Measurements from ENCODE around the gene GLOD5. TPM values are rescaled to one million over a fixed set of nuclear protein-coding genes. Genes with fewer than 3 reads are reported as not detected.

GLOD5 gene
- total and polyA plus RNA-seq, 2 of the 4 experiments (the other 2 are of a cell fraction) = not detected

GRCh38 chrX:48802089-48802904, 40.8 kb downstream of the GLOD5 start:
- no TSS peak for BruUV-seq (replicated peaks)
- CTCF ChIA-PET = no interaction called here

More at GRCh38 chrX:48802089-48802904, 40.8 kb downstream of the GLOD5 start:
- POLR2A ChIA-PET (ENCODE audit: unreplicated experiment) = no interaction called here
- peak overlapping the region; percentile 69 for H3K9ac ChIP-seq (ENCODE audit: low read depth, low read length)
- H2BK20ac ChIP-seq (ENCODE audit: low read depth, low read length) = no peak overlapping the region
- peak overlapping the region; percentile 84 for H3K4me3 ChIP-seq (ENCODE audit: insufficient read depth, low read depth, low read length)
- H4K5ac ChIP-seq (ENCODE audit: low read depth, low read length) = peak overlapping the region; percentile 62
- peak overlapping the region; percentile 81 for H3K27ac ChIP-seq (ENCODE audit: insufficient read depth, low read length)
- in situ Hi-C loops (cut with MboI; ENCODE audit: low sequenced_read_pairs) (no loop called here), dilution Hi-C loops (cut with HindIII; ENCODE audit: low sequenced_read_pairs, unreplicated experiment) (no loop called here), intact Hi-C loops (cut with micrococcal nuclease) (loop anchor here (10.0 kb wide), 1 partner anchor 907 kb away; no protein-coding TSS in a partner anchor)
- H2AK9ac ChIP-seq (replicated peaks; ENCODE audit: low read depth, low read length, poor library complexity) = peak overlapping the region; percentile 7
- H4K91ac ChIP-seq (ENCODE audit: insufficient read depth, low read depth, low read length) = peak overlapping the region; percentile 19; the same call in 1 of the 2 replicates
- TF ChIP-seq RCOR1 (IDR thresholded peaks at IDR 0.05; ENCODE audit: insufficient replicate concordance, low read length) (no peak), MAZ (IDR thresholded peaks at IDR 0.05; ENCODE audit: borderline replicate concordance, low read depth, low read length) (no peak), POLR2A (IDR thresholded peaks at IDR 0.05; ENCODE audit: low read depth, low read length) (peak; percentile 63), FOS (IDR thresholded peaks at IDR 0.05; ENCODE audit: low read depth, low read length) (no peak), BHLHE40 (IDR thresholded peaks at IDR 0.05; ENCODE audit: low read depth, low read length) (no peak), CEBPB (IDR thresholded peaks at IDR 0.05; ENCODE audit: low read depth, low read length) (no peak)
- no peaks in the 10 kb centered on the region for H4K20me1 ChIP-seq (ENCODE audit: insufficient read depth, low read length)
- H3K4ac ChIP-seq (ENCODE audit: low read depth, low read length) = peak overlapping the region; percentile 65
- no peak overlapping the region for H3K23ac ChIP-seq (ENCODE audit: low read depth, low read length)
- peak overlapping the region; percentile 32 for H3K4me2 ChIP-seq (ENCODE audit: low read depth, low read length)
- peak overlapping the region; percentile 78 to 90 for H4K8ac ChIP-seq (ENCODE audit: low read depth in 2 of 2, low read length in 2 of 2)
- peaks cover 0 to 13% of the 10 kb centered on the region in 2 experiments; a peak in 1 of 4 replicates for H3K79me1 ChIP-seq (ENCODE audit: low read depth in 1 of 2, low read length in 2 of 2)
- H3K14ac ChIP-seq (replicated peaks; ENCODE audit: low read depth, low read length) = peak overlapping the region; percentile 67; the same call in 1 of the 2 replicates
- H3K56ac ChIP-seq (ENCODE audit: extremely low read depth, insufficient read depth, low read length) = peak overlapping the region; percentile 87
- H2BK5ac ChIP-seq (ENCODE audit: low read depth, low read length, poor library complexity, severe bottlenecking) = peak overlapping the region; percentile 66
- peak overlapping the region; percentile 42; the same call in 1 of the 2 replicates for H3K18ac ChIP-seq (ENCODE audit: low read depth, low read length)
- peaks cover 10% of the 10 kb centered on the region; the same call in 1 of the 2 replicates for H3K9me1 ChIP-seq (ENCODE audit: insufficient read depth, low read length)
- H2AK5ac ChIP-seq (ENCODE audit: low read depth, low read length) = peak overlapping the region; percentile 11; the same call in 1 of the 2 replicates
- WGBS, 2 experiments (ENCODE audit: extremely low coverage in 2 of 2, insufficient read length in 1 of 2) = 33% methylated on average over 15 of the region's 40 CpGs; no CpG with 5 or more reads in 1 of the 2 experiments
- H3K4me1 ChIP-seq (ENCODE audit: control insufficient read depth, insufficient read depth, low read length) = 0 out of 2 replicates have a peak, but pooled peaks cover 3% of the 10 kb centered on the region
- H2AFZ ChIP-seq (replicated peaks; ENCODE audit: low read length, poor library complexity) = peak overlapping the region; percentile 89
- no peaks in the 10 kb centered on the region for H3K27me3 ChIP-seq (ENCODE audit: control insufficient read depth, insufficient read depth, low read length)
- H3K36me3 ChIP-seq (ENCODE audit: control insufficient read depth, insufficient read depth, low read length) = peaks cover 2% of the 10 kb centered on the region; the same call in 1 of the 2 replicates
- ATAC-seq (ENCODE audit: low read depth) (peak; percentile 61), DNase-seq (peak; percentile 60)
- no peak overlapping the region for H2BK120ac ChIP-seq (ENCODE audit: low read depth, low read length)
- H2BK15ac ChIP-seq (ENCODE audit: low read depth, low read length) = no peak overlapping the region
- no peaks in the 10 kb centered on the region for H3K9me3 ChIP-seq (ENCODE audit: control insufficient read depth, insufficient read depth, low read length)
